Left lobe of liver (tissue), 2 donors: ENCODE measurements around the gene ZNF407. TPM values are rescaled to one million over a fixed set of nuclear protein-coding genes. Genes with fewer than 3 reads are reported as not detected.
"Not testable (repeated sequence)": the region's sequence is repeated elsewhere in the genome, so short reads cannot be mapped to it uniquely, and the experiment has no call there.

Experiments
- ATAC-seq: fragments of 200-7000 bp; cut with Tn5 transposase; one replicate; pipeline ENCODE4 v1.9.1; 2020; ENCODE audit warnings: mild to moderate bottlenecking, moderate library complexity
- DNase-seq: peaks from one replicate; pipeline ENCODE4 v3.0.0-alpha.2; 2020; ENCODE audit warnings: low spot score
- total RNA-seq: library from RNA; stranded (reverse); gene quantifications from one replicate; pipeline ENCODE4 v1.2.1, GENCODE V29; 2021
- donor health status: DM: no; HTN: no; CAD: no; lungs with moderate emphysema.
- donor health status: DM: no; HTN: yes; CAD: no.

The ZNF407 gene
- total RNA-seq, 1 donor from 2014 or later = 4.9 TPM

GRCh38 chr18:75081486-75081885 lies 483.8 kb downstream of the ZNF407 start:
- DNase-seq = no peak
- no peak for ATAC-seq

DNA sequence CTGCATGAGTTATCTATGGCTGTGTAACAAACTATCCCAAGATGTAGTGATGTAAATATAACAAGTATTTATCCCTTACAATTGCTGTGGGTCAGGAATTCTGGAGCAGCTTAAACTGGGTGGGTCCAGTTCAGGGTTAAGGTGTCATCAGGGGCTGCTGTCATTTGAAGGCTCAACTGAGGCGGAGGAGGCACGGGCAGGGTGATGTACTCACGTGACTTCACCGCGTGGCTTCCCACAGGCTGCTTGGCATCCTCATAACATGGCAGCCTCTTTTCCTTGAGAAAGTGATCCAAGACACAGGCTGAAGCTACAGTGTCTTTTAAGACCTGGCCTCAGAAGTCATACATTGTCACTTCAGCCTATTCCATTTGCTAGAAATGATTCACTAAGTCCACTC lies 485.5 kb downstream of the ZNF407 start:
- ATAC-seq = no peak
- no peak for DNase-seq

- no peak for DNase-seq
- ATAC-seq = no peak
Measured at GRCh38 chr18:75083761-75084160, 486.1 kb downstream of the ZNF407 start.

GRCh38 chr18:75085676-75086075 lies 488.0 kb downstream of the ZNF407 start:
- not testable (repeated sequence) for ATAC-seq, DNase-seq

DNA sequence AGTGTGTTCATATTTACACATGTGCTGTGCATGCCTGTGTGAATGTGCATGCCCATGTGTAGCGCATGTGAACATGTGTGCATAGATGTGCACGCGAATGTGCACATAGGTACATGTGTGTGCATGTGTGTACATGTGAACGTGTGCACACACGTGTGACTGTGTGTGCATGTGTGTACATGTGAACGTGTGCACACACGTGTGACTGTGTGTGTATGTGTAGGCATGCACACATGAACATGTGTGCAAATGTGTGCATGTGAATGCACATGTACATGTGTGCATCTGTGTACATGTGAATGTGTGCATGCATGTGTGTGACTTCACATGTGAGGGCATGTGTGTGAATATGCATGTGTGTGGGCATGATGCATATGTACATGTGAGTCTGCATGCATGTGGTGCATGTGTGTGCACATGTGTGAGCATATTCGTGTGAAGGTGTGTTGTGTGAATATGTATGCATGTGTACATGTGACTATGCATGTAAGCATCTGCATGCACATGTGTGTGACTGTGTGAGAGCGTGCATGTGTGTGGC lies 488.9 kb downstream of the ZNF407 start:
- no peak for ATAC-seq
- DNase-seq = peak; percentile 11

- no peak for ATAC-seq
- no peak for DNase-seq
Measured at GRCh38 chr18:75087119-75088020, 489.7 kb downstream of the ZNF407 start.

DNA sequence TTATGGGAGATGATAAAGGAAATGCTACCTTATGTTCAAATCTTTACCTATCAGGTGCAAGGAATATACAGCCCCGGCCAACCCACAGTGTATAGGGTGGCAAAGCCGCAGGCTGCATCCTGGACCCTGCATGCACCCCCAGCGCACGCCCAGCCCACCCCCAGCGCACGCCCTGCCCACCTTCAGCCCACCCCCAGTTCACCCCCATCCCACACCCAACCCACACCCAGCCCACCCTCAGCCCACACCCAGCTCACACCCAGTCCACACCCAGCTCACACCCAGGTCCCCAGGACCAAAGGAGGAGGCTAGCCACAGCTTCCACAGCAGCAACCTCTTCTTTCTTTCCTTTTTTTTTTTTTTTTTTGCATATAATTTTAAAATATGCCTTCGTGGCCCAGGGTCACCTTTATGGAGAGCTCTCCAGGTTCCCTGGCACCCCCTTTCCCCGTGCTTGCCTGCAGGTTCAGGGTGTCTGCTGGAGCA lies 490.4 kb downstream of the ZNF407 start:
- DNase-seq (no peak), ATAC-seq (no peak)

DNA sequence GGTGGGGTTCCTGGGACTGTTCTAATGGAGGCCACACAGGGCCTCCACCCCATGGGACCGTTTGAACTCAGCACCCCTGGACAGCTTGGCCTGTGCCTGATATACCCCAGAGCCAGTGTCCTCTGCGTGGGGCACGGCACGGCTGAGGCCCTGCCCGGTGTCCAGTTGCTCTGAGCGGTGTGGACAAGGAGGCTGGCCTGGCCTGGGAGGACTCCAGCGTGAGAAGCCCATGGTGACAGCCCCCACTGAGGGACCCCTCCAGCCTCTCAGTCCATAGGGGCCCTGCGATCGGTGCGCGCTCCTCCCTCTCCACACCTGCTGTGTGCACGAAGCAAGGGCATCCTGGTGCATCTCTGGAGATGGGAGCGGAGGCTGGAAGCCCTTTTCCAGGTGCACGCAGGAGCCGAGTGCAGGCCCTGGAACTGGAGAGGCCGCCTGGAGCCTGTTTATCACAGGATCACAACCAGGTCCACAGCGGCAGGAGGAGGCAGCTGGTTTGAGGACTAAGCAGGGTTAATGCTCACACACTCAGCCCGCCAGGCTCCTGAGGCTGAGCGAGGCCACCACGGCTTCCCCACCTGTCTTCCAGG lies 491.0 kb downstream of the ZNF407 start:
- ATAC-seq (no peak), DNase-seq (no peak)

DNA sequence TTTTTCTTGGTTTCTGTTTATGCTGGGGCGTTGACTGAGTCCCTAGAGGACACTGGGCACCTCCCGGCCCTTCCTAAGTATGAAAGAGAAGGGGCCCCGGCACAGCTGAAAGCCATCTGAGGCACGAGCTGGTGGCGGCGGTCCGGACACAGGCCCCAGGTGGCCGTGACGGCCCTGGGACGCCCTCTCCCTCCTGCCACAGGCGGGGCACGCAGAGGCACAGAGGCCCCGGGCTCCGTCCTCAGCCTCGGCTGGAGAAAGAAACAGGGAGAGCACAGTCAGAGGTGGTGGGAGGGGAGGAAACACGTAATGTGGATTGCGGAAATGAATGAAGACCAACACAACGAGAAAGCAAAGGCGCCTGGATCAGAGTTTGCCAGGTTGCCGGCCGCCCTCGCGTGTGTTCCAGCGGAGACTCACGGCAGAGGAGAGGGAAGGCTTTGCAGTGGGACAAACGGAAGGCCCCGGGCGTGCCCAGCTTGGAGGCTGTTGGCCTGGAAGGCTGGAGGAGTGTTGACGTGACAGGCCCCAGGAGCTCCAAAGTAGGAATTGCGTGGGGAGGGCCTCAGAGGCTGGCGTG lies 492.2 kb downstream of the ZNF407 start:
- ATAC-seq = no peak
- DNase-seq = peak; percentile 21

- no peak for ATAC-seq
- DNase-seq = peak; percentile 14
Measured at GRCh38 chr18:75090336-75090735, 492.7 kb downstream of the ZNF407 start.

- ATAC-seq (no peak), DNase-seq (peak; percentile 14)
Measured at GRCh38 chr18:75097491-75098225, 500.0 kb downstream of the ZNF407 start.

DNA sequence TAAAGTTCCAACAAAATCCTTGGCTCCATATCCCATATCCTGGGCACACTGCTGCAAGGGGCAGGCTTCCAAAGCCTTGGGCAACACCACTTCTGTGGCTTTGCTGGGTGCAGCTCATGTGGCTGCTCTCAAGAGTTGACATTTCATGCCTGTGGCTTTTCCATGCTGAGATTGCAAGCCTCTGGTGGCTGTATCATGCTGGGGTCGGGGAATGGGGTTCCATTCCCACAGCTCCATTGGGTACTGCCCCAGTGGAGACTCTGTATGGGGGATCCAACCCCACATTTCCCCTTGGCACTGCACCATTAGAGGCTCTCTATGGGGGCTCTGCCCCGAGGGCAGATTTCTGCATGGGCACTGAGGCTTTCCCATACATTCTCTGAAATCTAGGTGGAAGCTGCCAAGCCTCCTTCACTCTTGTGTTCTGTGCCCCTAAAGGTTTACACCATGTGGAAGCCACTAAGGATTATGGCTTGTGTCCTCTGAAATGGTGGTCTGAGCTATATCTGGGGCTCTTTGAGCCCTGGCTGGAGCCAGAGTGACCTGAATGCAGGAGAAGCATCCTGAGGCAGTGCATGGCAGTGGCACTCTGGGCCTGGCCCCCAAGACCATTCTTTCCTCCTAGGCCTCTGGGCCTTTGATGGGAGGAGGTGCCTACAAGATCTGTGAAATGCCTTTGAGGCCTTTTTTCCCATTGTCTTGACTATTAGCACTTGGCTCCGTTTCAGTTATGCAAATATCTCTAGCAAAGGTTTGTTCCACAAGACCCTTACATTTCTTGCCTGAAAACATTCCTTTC lies 503.4 kb downstream of the ZNF407 start:
- ATAC-seq (no peak), DNase-seq (no peak)

DNA sequence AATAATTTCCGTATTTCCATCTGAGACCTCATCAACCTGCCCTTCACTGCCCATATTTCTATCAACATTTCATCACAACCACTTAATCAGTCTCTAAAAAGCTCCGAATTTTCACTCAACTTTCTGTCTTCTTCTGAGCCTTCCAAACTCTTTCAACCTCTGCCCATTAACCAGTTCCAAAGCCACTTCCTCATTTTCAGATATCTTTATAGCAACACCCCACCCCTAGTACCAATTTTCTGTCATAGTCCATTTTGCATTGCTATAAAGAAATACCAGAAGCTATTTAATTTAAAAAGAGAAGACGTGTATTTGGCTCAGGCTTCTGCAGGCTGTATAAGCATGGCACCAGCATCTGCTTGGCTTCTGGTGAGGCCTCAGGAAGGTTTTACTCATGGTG lies 504.2 kb downstream of the ZNF407 start:
- no peak for ATAC-seq
- no peak for DNase-seq

- not testable (repeated sequence) for ATAC-seq, DNase-seq
Measured at GRCh38 chr18:75104029-75104428, 506.4 kb downstream of the ZNF407 start.

DNA sequence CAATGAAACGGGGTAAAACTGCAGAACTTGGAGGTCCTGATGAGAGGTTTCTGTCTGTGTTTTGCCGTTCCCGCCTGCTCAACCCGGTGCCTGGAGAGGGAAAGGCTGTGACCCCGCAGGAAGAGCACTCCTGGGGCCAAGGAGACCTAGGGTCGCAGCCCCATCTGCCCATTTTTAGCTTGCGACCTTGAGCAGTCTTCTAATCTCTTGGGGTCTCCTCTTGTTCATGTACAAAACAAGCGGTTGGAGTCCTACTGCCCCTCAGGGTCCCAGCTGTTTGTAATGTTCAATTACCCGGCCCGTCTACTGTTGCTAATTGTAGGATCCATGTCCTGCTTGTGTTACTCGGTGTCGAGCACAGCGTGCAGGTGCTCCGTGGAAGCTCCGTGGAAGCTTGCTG lies 506.8 kb downstream of the ZNF407 start:
- no peak for ATAC-seq
- DNase-seq = no peak

DNA sequence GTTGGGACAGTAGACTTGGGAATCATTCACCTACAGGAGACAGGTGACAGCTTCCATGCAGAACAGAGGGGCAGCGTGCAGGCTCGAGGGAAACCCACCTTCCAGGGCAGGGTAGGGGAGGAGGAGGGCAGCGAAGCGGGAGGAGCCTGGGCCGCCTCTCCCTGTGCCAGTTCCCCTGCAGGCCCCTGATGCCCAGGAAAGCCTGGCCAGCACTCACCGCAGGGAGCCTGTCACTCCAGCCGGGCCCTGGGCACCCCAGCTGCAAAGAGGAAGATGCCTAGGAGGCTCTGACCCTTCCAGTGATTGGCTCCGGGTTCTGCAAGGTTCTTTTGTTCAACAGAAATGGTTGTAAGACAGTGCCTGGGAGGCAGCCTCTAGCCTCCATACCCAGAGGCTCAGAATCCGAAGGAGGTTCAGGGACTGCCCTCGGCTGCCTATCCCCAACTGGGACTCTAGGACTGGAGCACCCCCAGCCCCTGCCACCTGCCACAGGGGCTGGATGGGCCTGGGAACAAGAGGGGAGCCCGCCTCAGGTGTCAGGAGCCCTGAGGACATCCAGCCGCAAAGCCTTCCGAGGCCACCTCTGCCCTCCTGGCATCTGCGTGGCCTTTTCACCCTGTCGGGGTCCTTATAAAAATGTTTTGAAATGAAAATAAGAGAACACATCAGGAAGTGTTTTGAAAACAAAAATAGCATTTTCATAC lies 508.0 kb downstream of the ZNF407 start:
- no peak for DNase-seq
- ATAC-seq = no peak

DNA sequence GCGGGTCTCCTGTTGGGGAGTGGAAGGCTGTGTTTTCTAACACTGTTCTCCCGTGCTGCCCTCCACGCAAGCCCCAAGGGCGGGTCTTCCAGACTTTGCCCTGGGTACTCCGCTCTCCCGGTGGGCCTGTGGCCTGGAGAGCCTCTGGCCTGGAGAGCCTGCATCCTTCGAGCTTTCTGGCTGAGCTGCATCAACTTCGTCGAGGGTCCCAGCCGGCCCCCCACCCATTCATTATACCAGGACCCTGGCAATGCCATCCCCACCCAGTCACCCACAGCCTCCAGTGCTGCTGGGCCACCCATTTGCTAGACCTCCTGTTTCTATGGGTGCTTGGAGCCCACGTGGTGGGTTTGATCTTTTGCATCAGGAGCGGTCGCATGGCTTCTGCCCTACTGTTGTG lies 509.1 kb downstream of the ZNF407 start:
- DNase-seq = no peak
- ATAC-seq = no peak

DNA sequence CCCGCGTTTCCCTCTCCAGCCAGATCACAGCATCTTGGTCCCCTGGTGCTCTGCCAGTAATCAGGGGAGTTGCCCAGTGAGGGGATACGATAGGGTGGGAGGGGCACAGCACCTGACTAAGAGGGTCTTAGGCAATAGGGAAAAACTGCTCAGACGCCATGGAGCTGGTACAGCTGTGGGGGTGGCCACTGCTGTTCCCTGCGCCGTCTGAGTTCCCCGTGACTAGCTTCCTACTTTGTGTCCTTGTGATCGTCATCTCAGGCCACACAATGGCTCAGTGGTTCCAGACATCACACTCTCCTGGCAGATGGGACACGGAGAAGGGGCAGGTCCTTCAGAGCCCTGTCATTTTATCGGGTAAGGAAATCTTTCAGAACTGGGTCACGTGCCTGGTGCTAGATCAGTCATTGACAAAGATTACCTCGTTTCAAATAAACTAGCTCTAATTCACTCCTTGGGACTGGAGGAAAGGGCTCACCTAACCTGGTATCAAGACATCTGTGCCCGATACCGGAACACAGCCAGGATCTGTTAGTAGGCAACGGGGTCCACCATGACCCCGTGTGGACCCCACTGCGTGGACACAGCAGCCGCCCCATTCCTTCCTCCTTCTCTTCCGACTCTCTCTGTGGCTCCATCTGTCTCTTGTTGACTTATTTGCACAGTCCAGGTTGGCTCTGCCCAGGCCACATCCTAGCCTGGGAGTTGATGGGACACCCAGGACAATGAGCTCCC lies 509.7 kb downstream of the ZNF407 start:
- ATAC-seq (no peak), DNase-seq (no peak)

GRCh38 chr18:75107931-75108276 lies 510.2 kb downstream of the ZNF407 start:
- ATAC-seq (no peak), DNase-seq (no peak)
